ENCODE data around the gene COPZ1. TPM values are rescaled to one million over a fixed set of nuclear protein-coding genes. Genes with fewer than 3 reads are reported as not detected.
"Not testable (repeated sequence)": the region's sequence is repeated elsewhere in the genome, so short reads cannot be mapped to it uniquely, and the experiment has no call there.

Gene COPZ1
- total RNA-seq, 3 donors from 2014 or later, result 84.0 to 115 (median 104) TPM

- peaks cover 8% of the 10 kb centered on the region for H3K4me1 ChIP-seq (ENCODE audit: low read depth)
- H3K4me3 ChIP-seq, result no peak overlapping the region
- DNase-seq (peak; percentile 96 to 98 (median 96)), ATAC-seq (peak; percentile 99)
- no peak for TF ChIP-seq CTCF (IDR thresholded peaks at IDR 0.05)
- H3K9me3 ChIP-seq, result no peaks in the 10 kb centered on the region
- H3K36me3 ChIP-seq (ENCODE audit: low read depth), result no peaks in the 10 kb centered on the region
- intact Hi-C loops (cut with DNase I, micrococcal nuclease), result no loop called here
Measured at GRCh38 chr12:54306925-54307741, 17.8 kb upstream of the COPZ1 start.

GRCh38 chr12:54311051-54311450 lies 13.9 kb upstream of the COPZ1 start:
- TF ChIP-seq CTCF (IDR thresholded peaks at IDR 0.05), result no peak
- H3K9me3 ChIP-seq, result no peaks in the 10 kb centered on the region
- no peak overlapping the region for H3K4me3 ChIP-seq
- intact Hi-C loops (cut with DNase I, micrococcal nuclease), result no loop called here
- peaks cover 5% of the 10 kb centered on the region for H3K4me1 ChIP-seq (ENCODE audit: low read depth)
- ATAC-seq (no peak), DNase-seq (no peak)
- H3K36me3 ChIP-seq (ENCODE audit: low read depth), result no peaks in the 10 kb centered on the region

GRCh38 chr12:54312309-54312708 lies 12.6 kb upstream of the COPZ1 start:
- H3K4me3 ChIP-seq; DNase-seq; H3K36me3 ChIP-seq (ENCODE audit: low read depth); ATAC-seq; H3K4me1 ChIP-seq (ENCODE audit: low read depth); intact Hi-C loops (cut with DNase I, micrococcal nuclease); H3K9me3 ChIP-seq: not testable (repeated sequence)

- DNase-seq (no peak), ATAC-seq (no peak)
- intact Hi-C loops (cut with DNase I, micrococcal nuclease), result no loop called here
- peaks cover 11% of the 10 kb centered on the region for H3K4me1 ChIP-seq (ENCODE audit: low read depth)
- no peak overlapping the region for H3K4me3 ChIP-seq
- no peaks in the 10 kb centered on the region for H3K9me3 ChIP-seq
- H3K36me3 ChIP-seq (ENCODE audit: low read depth), result no peaks in the 10 kb centered on the region
- TF ChIP-seq CTCF (IDR thresholded peaks at IDR 0.05), result no peak
Measured at GRCh38 chr12:54321363-54321762, 3.6 kb upstream of the COPZ1 start.

- H3K36me3 ChIP-seq (ENCODE audit: low read depth); ATAC-seq; intact Hi-C loops (cut with DNase I, micrococcal nuclease); DNase-seq; H3K9me3 ChIP-seq: not testable (repeated sequence)
- Histone ChIP-seq H3K4me1 (ENCODE audit: low read depth) (peaks cover 28% of the 10 kb centered on the region), H3K4me3 (peak overlapping the region; percentile 63)
Measured at GRCh38 chr12:54325442-54326109, 645 bp downstream of the COPZ1 start.

GRCh38 chr12:54328595-54329337 lies 3.8 kb downstream of the COPZ1 start:
- H3K9me3 ChIP-seq, result no peaks in the 10 kb centered on the region
- peaks cover 36% of the 10 kb centered on the region for H3K4me1 ChIP-seq (ENCODE audit: low read depth)
- no peak for TF ChIP-seq CTCF (IDR thresholded peaks at IDR 0.05)
- intact Hi-C loops (cut with DNase I, micrococcal nuclease), result no loop called here
- H3K4me3 ChIP-seq, result no peak overlapping the region
- DNase-seq, result no peak
- no peak for ATAC-seq
- no peaks in the 10 kb centered on the region for H3K36me3 ChIP-seq (ENCODE audit: low read depth)

All from mucosa of descending colon (tissue), 3 donors.